ENCODE measurements around the gene ANGPTL3.

- TF ChIP-seq CTCF (IDR thresholded peaks at IDR 0.05 in 2 of 3, conservative IDR thresholded peaks at IDR 0.05 in 1 of 3; ENCODE audit: control insufficient read depth in 2 of 3, extremely low read depth in 1 of 3, insufficient read depth in 1 of 3, low read depth in 3 of 3, low read length in 3 of 3) (no peak), CEBPB (IDR thresholded peaks at IDR 0.05; ENCODE audit: borderline replicate concordance in 1 of 2, low read depth in 2 of 2, low read length in 2 of 2) (no peak), ATF3 (IDR thresholded peaks at IDR 0.05; ENCODE audit: borderline replicate concordance, extremely low read depth, low read depth, low read length) (no peak)
Measured at GRCh38 chr1:62590970-62591368, 6.4 kb upstream of the ANGPTL3 start.

Data from GM12878 (cell line).